IMR-90 (cell line): ENCODE measurements around the gene GABRB2.

Experiments
- CEBPB ChIP-seq: IDR thresholded peaks from 2 replicates; pipeline ENCODE4 v1.6.1; 2012; ENCODE audit warnings: low read depth, low read length, improper control_type of control experiment
- CHD1 ChIP-seq: IDR thresholded peaks from 2 replicates; pipeline ENCODE4 v1.6.1; 2012; ENCODE audit warnings: low read depth, low read length, improper control_type of control experiment
- CTCF ChIP-seq: conservative IDR thresholded peaks from 2 replicates; pipeline ENCODE4 v1.5.1; 2012; ENCODE audit warnings: mild to moderate bottlenecking, low read depth, low read length, improper control_type of control experiment
- ELK1 ChIP-seq: fragments of 150-350 bp; IDR thresholded peaks from 2 replicates; pipeline ENCODE4 v1.6.1; 2016; ENCODE audit warnings: low read depth, mild to moderate bottlenecking, low read length, moderate library complexity, borderline replicate concordance
- FOS ChIP-seq: fragments of 150-350 bp; IDR thresholded peaks from 2 replicates; pipeline ENCODE4 v1.6.1; 2016; ENCODE audit warnings: low read depth, low read length
- MXI1 ChIP-seq: IDR thresholded peaks from 2 replicates; pipeline ENCODE4 v1.6.1; 2012; ENCODE audit warnings: low read depth, mild to moderate bottlenecking, low read length, moderate library complexity, borderline replicate concordance
- POLR2A ChIP-seq: IDR thresholded peaks from 2 replicates; pipeline ENCODE4 v1.6.1; 2012; ENCODE audit warnings: mild to moderate bottlenecking, low read depth, low read length
- RAD21 ChIP-seq: IDR thresholded peaks from 2 replicates; pipeline ENCODE4 v1.6.1; 2012; ENCODE audit warnings: low read length, improper control_type of control experiment
- RCOR1 ChIP-seq: IDR thresholded peaks from 2 replicates; pipeline ENCODE4 v1.6.1; 2012; ENCODE audit warnings: mild to moderate bottlenecking, low read length, improper control_type of control experiment; ENCODE audit not compliant: insufficient replicate concordance
- RFX5 ChIP-seq: IDR thresholded peaks from 2 replicates; pipeline ENCODE4 v1.8.0; 2012; ENCODE audit warnings: low read depth, mild to moderate bottlenecking, low read length, moderate library complexity
- SMC3 ChIP-seq: fragments of 150-350 bp; IDR thresholded peaks from 2 replicates; pipeline ENCODE4 v1.6.1; 2016; ENCODE audit warnings: low read depth, mild to moderate bottlenecking, antibody characterized with exemption, low read length, moderate library complexity

GRCh38 chr5:161385027-161385426, 161.5 kb downstream of the GABRB2 start:
- TF ChIP-seq RFX5 (no peak), POLR2A (no peak), CTCF (no peak), MXI1 (no peak), CHD1 (no peak), ELK1 (no peak), FOS (no peak), RAD21 (no peak), SMC3 (no peak), CEBPB (no peak), RCOR1 (no peak)
